ENCODE measurements around the gene GTF2H1.
"Not testable (repeated sequence)": the region's sequence is repeated elsewhere in the genome, so short reads cannot be mapped to it uniquely, and the experiment has no call there.

GTF2H1 gene

GRCh38 chr11:18375941-18376340 is 53.6 kb downstream of the GTF2H1 start:
- no peak for DNase-seq (ENCODE audit: low read depth)

GRCh38 chr11:18379201-18379600 is 56.8 kb downstream of the GTF2H1 start:
- DNase-seq (ENCODE audit: low read depth) = no peak

- DNase-seq (ENCODE audit: low read depth) = peak; percentile 96
These were observed 61.2 kb downstream of the GTF2H1 start for GRCh38 chr11:18383388-18384156.

- peak; percentile 92 for DNase-seq (ENCODE audit: low read depth)
These were observed 61.8 kb downstream of the GTF2H1 start for GRCh38 chr11:18384157-18384641.

- DNase-seq (ENCODE audit: low read depth) = no peak
These were observed 67.7 kb downstream of the GTF2H1 start for GRCh38 chr11:18390088-18390487.

- DNase-seq (ENCODE audit: low read depth) = no peak
These were observed 70.3 kb downstream of the GTF2H1 start for GRCh38 chr11:18392434-18393321.

GRCh38 chr11:18393581-18394274 is 71.4 kb downstream of the GTF2H1 start:
- no peak for DNase-seq (ENCODE audit: low read depth)

- DNase-seq (ENCODE audit: low read depth) = peak; percentile 98
These were observed 72.0 kb downstream of the GTF2H1 start, which contains the start of gene LDHA for GRCh38 chr11:18394275-18394927. Gene LDHA (plus strand): TSS chr11:18394563. CDS start chr11:18396843, 2,280 bp downstream.

GRCh38 chr11:18394928-18395734 is 72.8 kb downstream of the GTF2H1 start:
- DNase-seq (ENCODE audit: low read depth) = peak; percentile 20

- peak; percentile 99 for DNase-seq (ENCODE audit: low read depth)
These were observed 73.6 kb downstream of the GTF2H1 start for GRCh38 chr11:18395735-18396504.

- DNase-seq (ENCODE audit: low read depth) = no peak
These were observed 75.6 kb downstream of the GTF2H1 start for GRCh38 chr11:18397921-18398320.

GRCh38 chr11:18401077-18401476 is 78.7 kb downstream of the GTF2H1 start:
- DNase-seq (ENCODE audit: low read depth) = not testable (repeated sequence)

GRCh38 chr11:18404062-18404461 is 81.7 kb downstream of the GTF2H1 start:
- DNase-seq (ENCODE audit: low read depth) = no peak

GRCh38 chr11:18407400-18407799 is 85.0 kb downstream of the GTF2H1 start:
- DNase-seq (ENCODE audit: low read depth) = not testable (repeated sequence)

- no peak for DNase-seq (ENCODE audit: low read depth)
These were observed 86.4 kb downstream of the GTF2H1 start for GRCh38 chr11:18408558-18409291.

- DNase-seq (ENCODE audit: low read depth) = no peak
These were observed 94.1 kb downstream of the GTF2H1 start for GRCh38 chr11:18416459-18416858.
